Panc1 (cell line): Measurements from ENCODE around the gene SCP2.

ENCODE experiments used
- POLR2AphosphoS5 ChIP-seq: IDR thresholded peaks from 2 replicates; pipeline ENCODE4 v1.6.1; 2012; ENCODE audit warnings: mild to moderate bottlenecking, low read depth, low read length, moderate library complexity
- SIN3A ChIP-seq: IDR thresholded peaks from 2 replicates; pipeline ENCODE4 v1.6.1; 2012; ENCODE audit warnings: low read depth, mild to moderate bottlenecking, low read length, moderate library complexity, borderline replicate concordance; ENCODE audit not compliant: insufficient read depth
- TCF7L2 ChIP-seq: IDR thresholded peaks from 2 replicates; pipeline ENCODE4 v1.6.1; 2011; ENCODE audit warnings: mild to moderate bottlenecking, low read depth, low read length, inconsistent platforms
- TF ChIP-seq, protein P1 (sequence below): fragments of 450-650 bp; IDR thresholded peaks from 2 replicates; pipeline ENCODE4 v1.5.1; 2017; ENCODE audit warnings: mild to moderate bottlenecking

- no peak for TF ChIP-seq POLR2AphosphoS5
- TF ChIP-seq, protein P1, sequence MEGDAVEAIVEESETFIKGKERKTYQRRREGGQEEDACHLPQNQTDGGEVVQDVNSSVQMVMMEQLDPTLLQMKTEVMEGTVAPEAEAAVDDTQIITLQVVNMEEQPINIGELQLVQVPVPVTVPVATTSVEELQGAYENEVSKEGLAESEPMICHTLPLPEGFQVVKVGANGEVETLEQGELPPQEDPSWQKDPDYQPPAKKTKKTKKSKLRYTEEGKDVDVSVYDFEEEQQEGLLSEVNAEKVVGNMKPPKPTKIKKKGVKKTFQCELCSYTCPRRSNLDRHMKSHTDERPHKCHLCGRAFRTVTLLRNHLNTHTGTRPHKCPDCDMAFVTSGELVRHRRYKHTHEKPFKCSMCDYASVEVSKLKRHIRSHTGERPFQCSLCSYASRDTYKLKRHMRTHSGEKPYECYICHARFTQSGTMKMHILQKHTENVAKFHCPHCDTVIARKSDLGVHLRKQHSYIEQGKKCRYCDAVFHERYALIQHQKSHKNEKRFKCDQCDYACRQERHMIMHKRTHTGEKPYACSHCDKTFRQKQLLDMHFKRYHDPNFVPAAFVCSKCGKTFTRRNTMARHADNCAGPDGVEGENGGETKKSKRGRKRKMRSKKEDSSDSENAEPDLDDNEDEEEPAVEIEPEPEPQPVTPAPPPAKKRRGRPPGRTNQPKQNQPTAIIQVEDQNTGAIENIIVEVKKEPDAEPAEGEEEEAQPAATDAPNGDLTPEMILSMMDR = no peak
- TF ChIP-seq TCF7L2 = no peak
- no peak for TF ChIP-seq SIN3A
These were observed 19.8 kb upstream of the SCP2 start for GRCh38 chr1:52907068-52907811.
